BE2C (cell line): Measurements from ENCODE around the gene SLC25A21.

Source experiments
- DNase-seq: peaks from one replicate; pipeline ENCODE4 v3.0.0-alpha.2; 2020
- H3K27me3 ChIP-seq: fragments of 250-450 bp; sonication (Bioruptor Pico); 2 replicates; pipeline ENCODE4 v1.5.1; 2020; ENCODE audit warnings: mild to moderate bottlenecking
- H3K36me3 ChIP-seq: fragments of 250-450 bp; sonication (Bioruptor Pico); 2 replicates; pipeline ENCODE4 v1.5.1; 2020; ENCODE audit warnings: mild to moderate bottlenecking
- H3K4me1 ChIP-seq: fragments of 250-450 bp; sonication (Bioruptor Pico); 2 replicates; pipeline ENCODE4 v1.5.1; 2020
- H3K4me3 ChIP-seq: 2 replicates; pipeline ENCODE4 v1.5.1; 2011; ENCODE audit warnings: low read depth, low read length
- H3K9me3 ChIP-seq: fragments of 250-450 bp; sonication (Bioruptor Pico); 2 replicates; pipeline ENCODE4 v1.5.1; 2020
- TF ChIP-seq, protein P1 (sequence below): IDR thresholded peaks from 2 replicates; pipeline ENCODE4 v1.5.1; 2012; ENCODE audit warnings: mild to moderate bottlenecking, low read depth, low read length

SLC25A21 gene

DNA sequence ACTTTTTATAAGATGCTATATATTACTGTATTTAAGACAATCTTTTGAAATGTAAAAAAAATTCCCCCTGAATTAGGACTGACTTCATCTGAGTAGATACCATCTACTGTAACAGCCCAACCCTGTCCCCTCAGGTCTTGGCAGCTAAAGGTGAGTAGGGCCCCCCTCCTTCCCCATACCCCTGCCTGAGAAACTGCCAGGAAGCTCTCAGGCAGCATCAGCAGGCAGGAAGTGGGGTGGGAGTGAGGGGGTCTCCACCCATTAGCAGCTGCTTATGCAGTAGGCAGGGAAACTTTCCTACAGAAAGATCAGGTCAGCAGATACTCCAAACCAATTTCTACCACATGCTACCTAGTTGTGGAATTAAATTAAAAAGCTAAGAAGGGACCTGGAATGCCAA is 448.2 kb downstream of the SLC25A21 start:
- H3K36me3 ChIP-seq, result no peaks in the 10 kb centered on the region
- H3K4me1 ChIP-seq, result no peaks in the 10 kb centered on the region
- TF ChIP-seq, protein P1, sequence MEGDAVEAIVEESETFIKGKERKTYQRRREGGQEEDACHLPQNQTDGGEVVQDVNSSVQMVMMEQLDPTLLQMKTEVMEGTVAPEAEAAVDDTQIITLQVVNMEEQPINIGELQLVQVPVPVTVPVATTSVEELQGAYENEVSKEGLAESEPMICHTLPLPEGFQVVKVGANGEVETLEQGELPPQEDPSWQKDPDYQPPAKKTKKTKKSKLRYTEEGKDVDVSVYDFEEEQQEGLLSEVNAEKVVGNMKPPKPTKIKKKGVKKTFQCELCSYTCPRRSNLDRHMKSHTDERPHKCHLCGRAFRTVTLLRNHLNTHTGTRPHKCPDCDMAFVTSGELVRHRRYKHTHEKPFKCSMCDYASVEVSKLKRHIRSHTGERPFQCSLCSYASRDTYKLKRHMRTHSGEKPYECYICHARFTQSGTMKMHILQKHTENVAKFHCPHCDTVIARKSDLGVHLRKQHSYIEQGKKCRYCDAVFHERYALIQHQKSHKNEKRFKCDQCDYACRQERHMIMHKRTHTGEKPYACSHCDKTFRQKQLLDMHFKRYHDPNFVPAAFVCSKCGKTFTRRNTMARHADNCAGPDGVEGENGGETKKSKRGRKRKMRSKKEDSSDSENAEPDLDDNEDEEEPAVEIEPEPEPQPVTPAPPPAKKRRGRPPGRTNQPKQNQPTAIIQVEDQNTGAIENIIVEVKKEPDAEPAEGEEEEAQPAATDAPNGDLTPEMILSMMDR, result no peak
- no peaks in the 10 kb centered on the region for H3K27me3 ChIP-seq
- DNase-seq, result no peak
- H3K4me3 ChIP-seq, result no peak overlapping the region
- H3K9me3 ChIP-seq, result no peaks in the 10 kb centered on the region

DNA sequence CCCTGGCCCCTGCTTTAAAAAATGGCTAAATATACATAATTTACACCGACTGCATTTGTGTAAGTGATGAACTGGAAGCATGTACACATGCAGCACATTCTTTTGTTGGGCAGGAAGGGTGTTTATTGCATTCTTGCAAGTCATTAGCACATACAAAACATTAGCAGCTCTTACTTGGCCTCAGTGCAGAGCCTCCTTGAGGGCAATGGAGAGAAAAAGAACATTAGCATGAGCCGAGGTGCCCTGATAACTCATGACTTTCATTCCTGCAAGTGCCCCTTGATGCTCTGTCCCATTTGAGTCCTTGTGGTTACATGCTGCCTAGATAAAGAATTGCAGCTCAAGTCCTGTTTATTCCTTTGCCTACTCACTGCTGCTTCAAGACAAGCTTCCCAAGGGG is 448.9 kb downstream of the SLC25A21 start:
- Histone ChIP-seq H3K36me3 (no peaks in the 10 kb centered on the region), H3K27me3 (no peaks in the 10 kb centered on the region), H3K4me3 (no peak overlapping the region), H3K4me1 (no peaks in the 10 kb centered on the region), H3K9me3 (no peaks in the 10 kb centered on the region)
- DNase-seq, result no peak
- TF ChIP-seq, protein P1, result no peak

DNA sequence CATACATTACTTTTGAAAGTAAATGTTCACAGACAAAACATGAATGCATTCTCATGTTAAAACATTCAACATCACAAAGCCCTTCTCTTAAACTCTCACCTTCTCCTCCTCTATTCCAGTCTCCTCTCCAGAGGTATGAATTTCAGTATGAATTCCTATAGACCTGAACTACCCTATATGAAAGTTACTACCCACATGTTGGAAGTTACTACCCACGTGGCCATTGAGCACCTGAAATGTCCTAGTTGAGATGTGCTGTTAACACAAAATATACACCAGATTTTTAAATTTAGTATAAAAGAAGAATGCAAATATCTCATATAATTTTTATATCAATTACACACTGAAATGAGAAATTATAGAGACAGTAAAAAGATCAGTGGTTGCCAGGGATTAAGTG is 450.5 kb downstream of the SLC25A21 start:
- Histone ChIP-seq H3K27me3 (no peaks in the 10 kb centered on the region), H3K4me1 (no peaks in the 10 kb centered on the region), H3K9me3 (no peaks in the 10 kb centered on the region), H3K36me3 (no peaks in the 10 kb centered on the region), H3K4me3 (no peak overlapping the region)
- TF ChIP-seq, protein P1, result no peak
- no peak for DNase-seq

DNA sequence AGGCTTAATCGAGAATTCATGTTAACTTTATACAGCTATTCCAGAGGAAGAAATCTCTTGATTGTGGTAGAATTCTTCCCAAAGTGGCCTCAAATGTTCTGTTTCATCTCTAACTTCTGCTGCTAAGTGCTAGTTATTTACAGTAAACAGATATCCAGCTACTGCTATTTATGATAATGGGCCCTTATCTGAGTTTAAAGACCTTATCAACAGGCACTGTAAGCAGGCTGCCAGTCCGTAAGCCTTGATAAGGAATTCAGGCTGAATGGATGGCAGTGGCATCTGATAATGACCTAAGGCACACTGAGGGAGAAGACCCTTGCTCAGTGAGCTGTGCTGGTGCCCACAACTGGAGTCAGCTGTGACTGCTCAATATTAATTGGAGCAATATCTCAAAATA is 451.7 kb downstream of the SLC25A21 start:
- Histone ChIP-seq H3K36me3 (no peaks in the 10 kb centered on the region), H3K27me3 (no peaks in the 10 kb centered on the region), H3K9me3 (no peaks in the 10 kb centered on the region), H3K4me3 (no peak overlapping the region), H3K4me1 (no peaks in the 10 kb centered on the region)
- DNase-seq, result no peak
- TF ChIP-seq, protein P1, result no peak

DNA sequence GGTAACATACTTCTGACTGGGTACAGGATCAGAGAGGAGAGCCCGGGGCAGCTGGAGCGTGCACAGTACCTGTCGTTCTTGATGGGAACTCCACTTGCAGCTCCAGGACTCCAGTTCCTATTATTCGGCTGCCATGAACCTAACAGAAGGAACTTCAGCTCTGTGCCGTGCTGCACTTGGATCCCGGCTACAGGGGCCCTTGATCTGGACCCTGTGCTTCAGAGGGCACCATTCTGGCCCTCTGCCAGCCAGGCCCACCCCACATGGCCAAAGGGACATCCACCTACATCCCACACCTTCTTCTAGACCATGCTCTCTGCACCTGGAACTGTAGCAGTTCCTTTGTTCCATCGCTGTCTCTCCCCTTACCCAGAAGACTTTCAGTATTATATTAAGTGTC is 452.6 kb downstream of the SLC25A21 start:
- DNase-seq, result no peak
- no peaks in the 10 kb centered on the region for H3K36me3 ChIP-seq
- no peak overlapping the region for H3K4me3 ChIP-seq
- H3K27me3 ChIP-seq, result no peaks in the 10 kb centered on the region
- no peaks in the 10 kb centered on the region for H3K4me1 ChIP-seq
- no peaks in the 10 kb centered on the region for H3K9me3 ChIP-seq
- TF ChIP-seq, protein P1, result no peak

DNA sequence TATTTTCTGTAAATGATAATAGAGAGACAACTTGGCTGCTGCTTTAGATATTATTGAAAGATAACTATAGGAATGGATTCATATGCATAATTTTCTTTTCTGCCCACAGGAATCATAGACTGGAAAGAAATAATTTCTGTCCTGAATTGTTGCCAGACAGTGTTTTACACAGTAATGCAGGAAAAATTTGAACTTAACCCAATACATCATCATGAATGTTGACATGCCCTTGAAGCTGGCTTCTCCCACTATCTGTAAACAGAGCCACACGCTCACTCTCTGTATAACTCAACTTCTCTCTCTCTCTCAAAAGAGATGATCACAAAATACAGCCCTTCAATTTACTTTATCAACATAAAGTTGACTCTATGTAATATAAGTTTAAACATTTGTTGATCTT is 454.2 kb downstream of the SLC25A21 start:
- H3K4me3 ChIP-seq, result no peak overlapping the region
- TF ChIP-seq, protein P1, result no peak
- no peaks in the 10 kb centered on the region for H3K36me3 ChIP-seq
- no peak for DNase-seq
- no peaks in the 10 kb centered on the region for H3K9me3 ChIP-seq
- no peaks in the 10 kb centered on the region for H3K27me3 ChIP-seq
- H3K4me1 ChIP-seq, result no peaks in the 10 kb centered on the region
